Thyroid gland (tissue), 4 donors: ENCODE results near the gene ACSL3.

ENCODE experiments used
- POLR2A ChIP-seq, 2 donors: fragments of 450-650 bp; IDR thresholded peaks; one replicate each; pipeline ENCODE4 v1.6.1; 2017; ENCODE audit warnings: antibody characterized with exemption in 2 of 2, mild to moderate bottlenecking in 2 of 2, moderate library complexity in 1 of 2
- TF ChIP-seq, protein P1 (sequence below), 6 experiments: fragments of 200-600 bp in 3 of 6; fragments of 450-650 bp in 3 of 6; sonication (generic) in 3 of 6; IDR thresholded peaks; one replicate each; pipeline ENCODE4 v1.5.1; 2016 to 2019; ENCODE audit warnings: antibody characterized with exemption in 6 of 6, mild to moderate bottlenecking in 2 of 6, inconsistent platforms in 1 of 6, moderate library complexity in 1 of 6

DNA sequence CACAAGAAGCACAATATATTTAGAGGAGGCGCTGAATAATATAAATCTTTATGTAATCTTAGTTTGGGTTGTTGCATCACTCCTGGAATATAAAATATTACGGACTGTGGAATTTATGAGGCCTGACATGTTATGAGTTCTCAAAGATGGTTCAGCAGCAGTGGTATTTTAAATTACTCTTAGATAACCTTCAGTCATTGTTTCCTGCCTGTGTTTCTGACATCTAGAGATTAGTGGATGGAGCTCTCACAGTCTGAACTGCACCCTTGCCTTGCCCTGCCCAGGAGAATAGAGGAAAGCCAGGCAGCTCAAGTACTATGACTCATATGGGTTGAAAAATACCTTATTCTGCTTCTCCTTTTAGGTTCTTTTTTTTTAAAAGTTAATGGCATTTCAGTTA, 70.0 kb downstream of the ACSL3 start:
- TF ChIP-seq, protein P1, sequence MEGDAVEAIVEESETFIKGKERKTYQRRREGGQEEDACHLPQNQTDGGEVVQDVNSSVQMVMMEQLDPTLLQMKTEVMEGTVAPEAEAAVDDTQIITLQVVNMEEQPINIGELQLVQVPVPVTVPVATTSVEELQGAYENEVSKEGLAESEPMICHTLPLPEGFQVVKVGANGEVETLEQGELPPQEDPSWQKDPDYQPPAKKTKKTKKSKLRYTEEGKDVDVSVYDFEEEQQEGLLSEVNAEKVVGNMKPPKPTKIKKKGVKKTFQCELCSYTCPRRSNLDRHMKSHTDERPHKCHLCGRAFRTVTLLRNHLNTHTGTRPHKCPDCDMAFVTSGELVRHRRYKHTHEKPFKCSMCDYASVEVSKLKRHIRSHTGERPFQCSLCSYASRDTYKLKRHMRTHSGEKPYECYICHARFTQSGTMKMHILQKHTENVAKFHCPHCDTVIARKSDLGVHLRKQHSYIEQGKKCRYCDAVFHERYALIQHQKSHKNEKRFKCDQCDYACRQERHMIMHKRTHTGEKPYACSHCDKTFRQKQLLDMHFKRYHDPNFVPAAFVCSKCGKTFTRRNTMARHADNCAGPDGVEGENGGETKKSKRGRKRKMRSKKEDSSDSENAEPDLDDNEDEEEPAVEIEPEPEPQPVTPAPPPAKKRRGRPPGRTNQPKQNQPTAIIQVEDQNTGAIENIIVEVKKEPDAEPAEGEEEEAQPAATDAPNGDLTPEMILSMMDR (IDR thresholded peaks at IDR 0.05), result no peak
- no peak for TF ChIP-seq POLR2A (IDR thresholded peaks at IDR 0.05)
